ENCODE measurements around the gene UBE2H. TPM values are rescaled to one million over a fixed set of nuclear protein-coding genes. Genes with fewer than 3 reads are reported as not detected.

The UBE2H gene
- total and polyA plus RNA-seq, 4 donors: 11.9 to 84.2 (median 23.7) TPM

- TF ChIP-seq SP1 (IDR thresholded peaks at IDR 0.05) (no peak), CTCF (IDR thresholded peaks at IDR 0.05; ENCODE audit: low read depth, low read length, missing input control) (no peak), FOXA2 (IDR thresholded peaks at IDR 0.05) (no peak), REST (IDR thresholded peaks at IDR 0.05) (no peak), NR2F2 (IDR thresholded peaks at IDR 0.05) (no peak)
- Histone ChIP-seq H3K9ac (ENCODE audit: low read depth in 1 of 2, low read length in 2 of 2) (no peak overlapping the region), H3K9me3 (ENCODE audit: control insufficient read depth in 4 of 4, low read length in 3 of 4) (no peaks in the 10 kb centered on the region), H3K36me3 (ENCODE audit: control insufficient read depth in 4 of 4, insufficient read depth in 3 of 4, low read depth in 1 of 4, low read length in 3 of 4) (peaks cover 0 to 4% (median 2%) of the 10 kb centered on the region in 4 donors), H3K4me3 (ENCODE audit: low read depth in 1 of 3, low read length in 3 of 3) (no peak overlapping the region), H3K4me1 (ENCODE audit: control insufficient read depth in 4 of 4, insufficient read depth in 4 of 4, low read length in 3 of 4) (peaks cover 9 to 40% (median 36%) of the 10 kb centered on the region in 4 donors), H3K27me3 (ENCODE audit: control insufficient read depth in 4 of 4, insufficient read depth in 4 of 4, low read length in 3 of 4) (no peaks in the 10 kb centered on the region), H3K27ac (ENCODE audit: low read depth in 1 of 2, low read length in 2 of 2) (no peak overlapping the region)
- no peak for DNase-seq (ENCODE audit: low spot score)
- 93% methylated on average over 2 of the region's 2 CpGs for WGBS
Measured at GRCh38 chr7:129875160-129875559, 77.6 kb downstream of the UBE2H start.

- no peaks in the 10 kb centered on the region for H3K9me3 ChIP-seq (ENCODE audit: control insufficient read depth in 4 of 4, low read length in 3 of 4)
- no peak for DNase-seq (ENCODE audit: low spot score)
- no peak for TF ChIP-seq FOXA2 (IDR thresholded peaks at IDR 0.05)
- TF ChIP-seq FOXA1 (IDR thresholded peaks at IDR 0.05): no peak
- TF ChIP-seq SP1 (IDR thresholded peaks at IDR 0.05): no peak
- TF ChIP-seq HNF4A (conservative IDR thresholded peaks at IDR 0.05): no peak
- no peak for TF ChIP-seq NR2F2 (IDR thresholded peaks at IDR 0.05)
- TF ChIP-seq ATF3 (IDR thresholded peaks at IDR 0.05): no peak
- H3K4me1 ChIP-seq (ENCODE audit: control insufficient read depth in 4 of 4, insufficient read depth in 4 of 4, low read length in 3 of 4): peaks cover 9 to 41% (median 38%) of the 10 kb centered on the region in 4 donors
- no peak overlapping the region for H3K4me3 ChIP-seq (ENCODE audit: low read depth in 1 of 3, low read length in 3 of 3)
- peaks cover 0 to 4% (median 2%) of the 10 kb centered on the region in 4 donors for H3K36me3 ChIP-seq (ENCODE audit: control insufficient read depth in 4 of 4, insufficient read depth in 3 of 4, low read depth in 1 of 4, low read length in 3 of 4)
- H3K27ac ChIP-seq (ENCODE audit: low read depth in 1 of 2, low read length in 2 of 2): no peak overlapping the region
- no peak overlapping the region for H3K9ac ChIP-seq (ENCODE audit: low read depth in 1 of 2, low read length in 2 of 2)
- 91% methylated on average over 4 of the region's 4 CpGs for WGBS
- H3K27me3 ChIP-seq (ENCODE audit: control insufficient read depth in 4 of 4, insufficient read depth in 4 of 4, low read length in 3 of 4): no peaks in the 10 kb centered on the region
Measured at GRCh38 chr7:129874722-129875121, 78.0 kb downstream of the UBE2H start.

- Histone ChIP-seq H3K27me3 (ENCODE audit: control insufficient read depth in 4 of 4, insufficient read depth in 4 of 4, low read length in 3 of 4) (no peaks in the 10 kb centered on the region), H3K27ac (ENCODE audit: low read depth in 1 of 2, low read length in 2 of 2) (no peak overlapping the region), H3K9me3 (ENCODE audit: control insufficient read depth in 4 of 4, low read length in 3 of 4) (no peaks in the 10 kb centered on the region), H3K4me3 (ENCODE audit: low read depth in 1 of 3, low read length in 3 of 3) (no peak overlapping the region), H3K36me3 (ENCODE audit: control insufficient read depth in 4 of 4, insufficient read depth in 3 of 4, low read depth in 1 of 4, low read length in 3 of 4) (peaks cover 0 to 4% (median 1%) of the 10 kb centered on the region in 4 donors), H3K9ac (ENCODE audit: low read depth in 1 of 2, low read length in 2 of 2) (no peak overlapping the region), H3K4me1 (ENCODE audit: control insufficient read depth in 4 of 4, insufficient read depth in 4 of 4, low read length in 3 of 4) (peaks cover 6 to 30% (median 28%) of the 10 kb centered on the region in 4 donors)
- no peak for DNase-seq (ENCODE audit: low spot score)
- WGBS: 89% methylated on average over 5 of the region's 5 CpGs
- TF ChIP-seq SP1 (IDR thresholded peaks at IDR 0.05) (no peak), RAD21 (IDR thresholded peaks at IDR 0.05) (no peak), GABPA (IDR thresholded peaks at IDR 0.05 in 1 of 2, conservative IDR thresholded peaks at IDR 0.05 in 1 of 2) (no peak), REST (IDR thresholded peaks at IDR 0.05) (no peak), MAX (IDR thresholded peaks at IDR 0.05) (no peak), NR2F2 (IDR thresholded peaks at IDR 0.05) (no peak), HNF4G (IDR thresholded peaks at IDR 0.05) (no peak), HNF4A (conservative IDR thresholded peaks at IDR 0.05) (no peak), JUND (IDR thresholded peaks at IDR 0.05) (no peak), ZBTB33 (IDR thresholded peaks at IDR 0.05) (no peak), TAF1 (conservative IDR thresholded peaks at IDR 0.05) (no peak), RXRA (IDR thresholded peaks at IDR 0.05) (no peak), FOXA1 (IDR thresholded peaks at IDR 0.05) (no peak), YY1 (IDR thresholded peaks at IDR 0.05) (no peak)
Measured at GRCh38 chr7:129872054-129872453, 80.7 kb downstream of the UBE2H start.
